A549 (cell line): ENCODE data around the gene COMMD7.

ENCODE experiments used
- EP300 ChIP-seq, 2 experiments: fragments of >200 bp; sonication (Bioruptor Twin); formaldehyde crosslinking; IDR thresholded peaks; 2 replicates in 1 of 2; 3 replicates in 1 of 2; pipeline ENCODE4 v1.6.1; 2016 to 2017
- POLR2A ChIP-seq: IDR thresholded peaks from 2 replicates; pipeline ENCODE4 v1.6.1; 2012; ENCODE audit warnings: mild to moderate bottlenecking, low read length
- RCOR1 ChIP-seq: fragments of 150-350 bp; IDR thresholded peaks from 2 replicates; pipeline ENCODE4 v1.6.1; 2014; ENCODE audit warnings: antibody characterized with exemption, low read length, low read depth
- SMC3 ChIP-seq: fragments of >200 bp; sonication (Bioruptor Twin); formaldehyde crosslinking; IDR thresholded peaks from 3 replicates; pipeline ENCODE4 v1.6.1; 2018; ENCODE audit warnings: inconsistent platforms
- TF ChIP-seq, protein P1 (sequence below): fragments of >200 bp; sonication (Bioruptor Twin); formaldehyde crosslinking; IDR thresholded peaks from 3 replicates; pipeline ENCODE4 v1.5.1; 2016

DNA sequence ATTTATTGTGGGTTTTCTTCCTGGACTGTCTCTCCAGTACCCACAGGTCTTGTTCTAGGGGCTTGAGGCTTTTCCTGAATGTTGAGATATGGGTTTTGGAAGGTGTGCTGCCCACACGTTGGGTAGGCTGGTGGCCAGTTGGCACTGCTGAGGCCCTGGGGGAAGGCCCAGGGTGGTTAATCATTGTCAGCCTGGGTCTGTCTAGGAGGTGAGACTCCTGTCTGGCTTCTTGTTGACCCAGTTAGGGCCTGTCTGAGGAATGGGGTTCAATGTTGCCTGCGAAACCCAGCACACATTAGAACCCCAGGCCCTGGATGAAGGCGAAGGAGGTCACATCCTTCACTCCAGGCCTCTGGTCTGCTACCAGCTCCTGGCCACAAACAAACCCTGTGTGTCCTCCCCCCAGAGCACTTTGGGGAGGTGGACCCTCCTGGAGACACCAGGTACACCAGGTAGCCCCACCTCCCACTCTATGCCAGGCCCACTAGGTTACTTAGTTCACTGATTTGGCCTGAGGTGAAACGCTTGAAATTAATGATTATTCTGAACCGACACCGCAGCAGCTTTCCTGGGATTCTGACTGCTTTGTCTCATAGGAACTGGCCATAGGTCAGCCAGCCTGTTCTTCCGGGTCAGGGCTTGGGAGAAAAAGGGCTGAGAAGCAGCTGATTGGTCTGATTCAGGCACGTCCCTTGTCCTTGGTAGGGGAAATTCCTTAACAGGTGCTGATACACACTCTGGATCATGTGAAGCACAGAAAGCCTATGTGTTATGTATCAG lies 34.1 kb upstream of the COMMD7 start:
- TF ChIP-seq EP300 (IDR thresholded peaks at IDR 0.05) = no peak
- TF ChIP-seq, protein P1, sequence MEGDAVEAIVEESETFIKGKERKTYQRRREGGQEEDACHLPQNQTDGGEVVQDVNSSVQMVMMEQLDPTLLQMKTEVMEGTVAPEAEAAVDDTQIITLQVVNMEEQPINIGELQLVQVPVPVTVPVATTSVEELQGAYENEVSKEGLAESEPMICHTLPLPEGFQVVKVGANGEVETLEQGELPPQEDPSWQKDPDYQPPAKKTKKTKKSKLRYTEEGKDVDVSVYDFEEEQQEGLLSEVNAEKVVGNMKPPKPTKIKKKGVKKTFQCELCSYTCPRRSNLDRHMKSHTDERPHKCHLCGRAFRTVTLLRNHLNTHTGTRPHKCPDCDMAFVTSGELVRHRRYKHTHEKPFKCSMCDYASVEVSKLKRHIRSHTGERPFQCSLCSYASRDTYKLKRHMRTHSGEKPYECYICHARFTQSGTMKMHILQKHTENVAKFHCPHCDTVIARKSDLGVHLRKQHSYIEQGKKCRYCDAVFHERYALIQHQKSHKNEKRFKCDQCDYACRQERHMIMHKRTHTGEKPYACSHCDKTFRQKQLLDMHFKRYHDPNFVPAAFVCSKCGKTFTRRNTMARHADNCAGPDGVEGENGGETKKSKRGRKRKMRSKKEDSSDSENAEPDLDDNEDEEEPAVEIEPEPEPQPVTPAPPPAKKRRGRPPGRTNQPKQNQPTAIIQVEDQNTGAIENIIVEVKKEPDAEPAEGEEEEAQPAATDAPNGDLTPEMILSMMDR = no peak
- TF ChIP-seq POLR2A = no peak
- TF ChIP-seq SMC3 = no peak
- TF ChIP-seq RCOR1 = no peak
